Neural cell (in vitro differentiated cells): ENCODE results near the gene CPAMD8. TPM values are rescaled to one million over a fixed set of nuclear protein-coding genes. Genes with fewer than 3 reads are reported as not detected.
"Not testable (repeated sequence)": the region's sequence is repeated elsewhere in the genome, so short reads cannot be mapped to it uniquely, and the experiment has no call there.

ENCODE experiments used
- H2AFZ ChIP-seq: fragments of 200-600, 300-800 bp; sonication (generic), shearing (Covaris generic); 2 replicates; pipeline ENCODE4 v1.6.0; 2014; ENCODE audit warnings: low read depth, mild to moderate bottlenecking, antibody characterized with exemption, low read length, moderate library complexity
- H3F3A ChIP-seq: fragments of 200-600 bp; shearing (Covaris generic); 2 replicates; pipeline ENCODE4 v1.6.1; 2016; ENCODE audit warnings: mild to moderate bottlenecking, moderate library complexity, mixed read lengths, antibody characterized with exemption, low read length; ENCODE audit not compliant: insufficient read depth, poor library complexity, severe bottlenecking
- H3K27ac ChIP-seq: fragments of 200-600, 300-800 bp; sonication (generic), shearing (Covaris generic); 2 replicates; pipeline ENCODE4 v1.5.1; 2014; ENCODE audit warnings: mild to moderate bottlenecking, low read length, moderate library complexity
- H3K27me3 ChIP-seq: fragments of 300-800, 200-600 bp; sonication (generic), shearing (Covaris generic); 2 replicates; pipeline ENCODE4 v1.6.0; 2014; ENCODE audit warnings: mild to moderate bottlenecking, low read depth, low read length, moderate library complexity; ENCODE audit not compliant: insufficient read depth
- H3K36me3 ChIP-seq: fragments of 300-800, 200-600 bp; sonication (generic), shearing (Covaris generic); 2 replicates; pipeline ENCODE4 v1.5.1; 2014; ENCODE audit warnings: mild to moderate bottlenecking, antibody characterized with exemption, low read length, moderate library complexity; ENCODE audit not compliant: insufficient read depth
- H3K4me2 ChIP-seq: fragments of 300-800, 200-600 bp; sonication (generic), shearing (Covaris generic); 2 replicates; pipeline ENCODE4 v1.6.0; 2014; ENCODE audit warnings: mild to moderate bottlenecking, low read length
- H3K4me3 ChIP-seq: fragments of 300-800, 200-600 bp; sonication (generic), shearing (Covaris generic); 2 replicates; pipeline ENCODE4 v1.5.1; 2014; ENCODE audit warnings: mild to moderate bottlenecking, low read length, moderate library complexity
- H3K79me2 ChIP-seq: fragments of 200-600 bp; shearing (Covaris generic); replicated peaks from 2 replicates; pipeline ENCODE4 v1.6.0; 2014; ENCODE audit warnings: mild to moderate bottlenecking, low read length, moderate library complexity; ENCODE audit not compliant: insufficient read depth
- H3K9ac ChIP-seq: fragments of 300-800, 200-600 bp; sonication (generic), shearing (Covaris generic); 2 replicates; pipeline ENCODE4 v1.6.1; 2016; ENCODE audit warnings: mild to moderate bottlenecking, low read length, mixed read lengths
- H3K9me2 ChIP-seq: fragments of 200-600 bp; shearing (Covaris generic); 2 replicates; pipeline ENCODE4 v1.6.1; 2016; ENCODE audit warnings: mild to moderate bottlenecking, low read length, mixed read lengths; ENCODE audit not compliant: insufficient read depth
- H3K9me3 ChIP-seq: fragments of 200-600, 300-800 bp; sonication (generic), shearing (Covaris generic); 2 replicates; pipeline ENCODE4 v1.6.1; 2016; ENCODE audit warnings: mild to moderate bottlenecking, mixed run types, low read length, moderate library complexity, mixed read lengths
- H4K20me1 ChIP-seq: fragments of 200-600 bp; shearing (Covaris generic); 2 replicates; pipeline ENCODE4 v1.6.1; 2016; ENCODE audit warnings: mild to moderate bottlenecking, mixed run types; ENCODE audit not compliant: insufficient read depth
- CTCF ChIP-seq: fragments of 450-650 bp; IDR thresholded peaks from 2 replicates; pipeline ENCODE4 v1.5.1; 2014; ENCODE audit warnings: antibody characterized with exemption, mild to moderate bottlenecking, moderate library complexity; ENCODE audit not compliant: poor library complexity, severe bottlenecking
- EP300 ChIP-seq: fragments of 450-650 bp; conservative IDR thresholded peaks from 2 replicates; pipeline ENCODE4 v1.6.1; 2014; ENCODE audit warnings: antibody characterized with exemption, mild to moderate bottlenecking, moderate library complexity; ENCODE audit not compliant: poor library complexity, severe bottlenecking
- EZH2 ChIP-seq: fragments of 200-600, 300-800 bp; shearing (Covaris generic), sonication (generic); IDR thresholded peaks from 2 replicates; pipeline ENCODE4 v1.6.1; 2014; ENCODE audit warnings: antibody characterized with exemption, low read length, borderline replicate concordance, mild to moderate bottlenecking; ENCODE audit not compliant: insufficient read depth, poor library complexity, severe bottlenecking
- MXI1 ChIP-seq: fragments of 450-650 bp; conservative IDR thresholded peaks from 2 replicates; pipeline ENCODE4 v1.6.1; 2014; ENCODE audit warnings: antibody characterized with exemption, mild to moderate bottlenecking; ENCODE audit not compliant: poor library complexity, severe bottlenecking
- POLR2AphosphoS5 ChIP-seq: IDR thresholded peaks from 2 replicates; pipeline ENCODE4 v1.6.1; 2012
- RAD21 ChIP-seq: fragments of 450-650 bp; conservative IDR thresholded peaks from 2 replicates; pipeline ENCODE4 v1.6.1; 2014; ENCODE audit warnings: antibody characterized with exemption, mild to moderate bottlenecking, moderate library complexity
- SMC3 ChIP-seq: fragments of 450-650 bp; conservative IDR thresholded peaks from 2 replicates; pipeline ENCODE4 v1.6.1; 2014; ENCODE audit warnings: antibody characterized with exemption, mild to moderate bottlenecking, moderate library complexity; ENCODE audit not compliant: poor library complexity
- TAF1 ChIP-seq: IDR thresholded peaks from 2 replicates; pipeline ENCODE4 v1.6.1; 2012; ENCODE audit warnings: low read depth
- polyA plus RNA-seq: library from polyadenylated mRNA; depleted of rRNA; stranded (reverse); fragments of >200 nt; gene quantifications from 2 replicates; pipeline ENCODE4 v1.2.3, GENCODE V29; 2014
- TF ChIP-seq, protein P1 (sequence below): IDR thresholded peaks from 2 replicates; pipeline ENCODE4 v1.6.1; 2012; ENCODE audit warnings: borderline replicate concordance

The CPAMD8 gene
- polyA plus RNA-seq, 1 donor from 2014 or later: 1.9 TPM

DNA sequence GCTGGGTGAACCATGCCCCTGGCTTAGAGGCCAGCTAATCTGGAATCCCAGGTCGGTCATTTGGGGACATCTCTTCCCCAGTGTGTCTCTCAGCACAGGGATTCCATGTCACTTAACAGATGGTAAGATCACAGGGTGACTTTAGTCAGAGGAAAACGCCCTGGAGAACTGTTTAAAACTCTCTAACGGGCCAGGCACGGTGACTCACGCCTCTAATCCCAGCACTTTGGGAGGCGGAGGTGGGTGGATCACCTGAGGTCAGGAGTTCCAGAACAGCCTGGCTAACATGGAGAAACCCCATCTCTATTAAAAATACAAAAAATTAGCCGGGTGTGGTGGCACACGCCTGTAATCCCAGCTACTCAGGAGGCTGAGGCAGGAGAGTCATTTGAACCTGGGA, 1.7 kb downstream of the CPAMD8 start:
- not testable (repeated sequence) for H3K36me3 ChIP-seq, H4K20me1 ChIP-seq, H3F3A ChIP-seq, H3K4me2 ChIP-seq, H3K79me2 ChIP-seq, H3K27ac ChIP-seq, H2AFZ ChIP-seq, H3K9me2 ChIP-seq, H3K4me3 ChIP-seq, H3K9ac ChIP-seq
- Histone ChIP-seq H3K9me3 (peaks cover 11% of the 10 kb centered on the region), H3K27me3 (peaks cover 16% of the 10 kb centered on the region)

DNA sequence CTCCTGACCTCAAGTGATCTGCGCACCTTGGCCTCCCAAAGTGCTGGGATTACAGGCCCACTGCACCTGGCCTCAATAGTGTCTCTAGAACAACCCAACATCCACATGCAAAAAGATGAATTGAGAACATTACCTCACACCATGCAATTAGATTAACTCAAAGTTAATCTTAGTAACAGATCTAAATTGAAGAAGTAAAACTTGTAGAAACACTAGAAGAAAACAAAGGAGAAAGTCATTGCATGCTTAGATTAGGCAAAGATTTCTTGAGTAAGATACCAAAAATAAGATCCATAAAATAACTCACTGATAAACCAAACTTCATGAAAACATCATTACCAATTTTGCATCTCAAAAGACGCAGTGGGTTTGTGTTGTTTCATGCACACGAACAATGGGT, 2.8 kb downstream of the CPAMD8 start:
- no peak for TF ChIP-seq CTCF
- TF ChIP-seq EP300: no peak
- no peak for TF ChIP-seq EZH2
- TF ChIP-seq, protein P1, sequence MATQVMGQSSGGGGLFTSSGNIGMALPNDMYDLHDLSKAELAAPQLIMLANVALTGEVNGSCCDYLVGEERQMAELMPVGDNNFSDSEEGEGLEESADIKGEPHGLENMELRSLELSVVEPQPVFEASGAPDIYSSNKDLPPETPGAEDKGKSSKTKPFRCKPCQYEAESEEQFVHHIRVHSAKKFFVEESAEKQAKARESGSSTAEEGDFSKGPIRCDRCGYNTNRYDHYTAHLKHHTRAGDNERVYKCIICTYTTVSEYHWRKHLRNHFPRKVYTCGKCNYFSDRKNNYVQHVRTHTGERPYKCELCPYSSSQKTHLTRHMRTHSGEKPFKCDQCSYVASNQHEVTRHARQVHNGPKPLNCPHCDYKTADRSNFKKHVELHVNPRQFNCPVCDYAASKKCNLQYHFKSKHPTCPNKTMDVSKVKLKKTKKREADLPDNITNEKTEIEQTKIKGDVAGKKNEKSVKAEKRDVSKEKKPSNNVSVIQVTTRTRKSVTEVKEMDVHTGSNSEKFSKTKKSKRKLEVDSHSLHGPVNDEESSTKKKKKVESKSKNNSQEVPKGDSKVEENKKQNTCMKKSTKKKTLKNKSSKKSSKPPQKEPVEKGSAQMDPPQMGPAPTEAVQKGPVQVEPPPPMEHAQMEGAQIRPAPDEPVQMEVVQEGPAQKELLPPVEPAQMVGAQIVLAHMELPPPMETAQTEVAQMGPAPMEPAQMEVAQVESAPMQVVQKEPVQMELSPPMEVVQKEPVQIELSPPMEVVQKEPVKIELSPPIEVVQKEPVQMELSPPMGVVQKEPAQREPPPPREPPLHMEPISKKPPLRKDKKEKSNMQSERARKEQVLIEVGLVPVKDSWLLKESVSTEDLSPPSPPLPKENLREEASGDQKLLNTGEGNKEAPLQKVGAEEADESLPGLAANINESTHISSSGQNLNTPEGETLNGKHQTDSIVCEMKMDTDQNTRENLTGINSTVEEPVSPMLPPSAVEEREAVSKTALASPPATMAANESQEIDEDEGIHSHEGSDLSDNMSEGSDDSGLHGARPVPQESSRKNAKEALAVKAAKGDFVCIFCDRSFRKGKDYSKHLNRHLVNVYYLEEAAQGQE: no peak
- TF ChIP-seq SMC3: no peak
- no peak for TF ChIP-seq POLR2AphosphoS5
- no peak for TF ChIP-seq MXI1
- no peak for TF ChIP-seq TAF1
- TF ChIP-seq RAD21: no peak
- Histone ChIP-seq H3K27me3 (peaks cover 16% of the 10 kb centered on the region), H3K9ac (no peak overlapping the region), H3K36me3 (no peaks in the 10 kb centered on the region), H2AFZ (no peak overlapping the region), H4K20me1 (no peaks in the 10 kb centered on the region), H3K9me3 (peaks cover 11% of the 10 kb centered on the region), H3K4me2 (no peak overlapping the region), H3F3A (no peaks in the 10 kb centered on the region), H3K9me2 (no peaks in the 10 kb centered on the region), H3K79me2 (no peaks in the 10 kb centered on the region), H3K27ac (no peak overlapping the region), H3K4me3 (no peak overlapping the region)

GRCh38 chr19:17022738-17023137, 3.9 kb downstream of the CPAMD8 start:
- Histone ChIP-seq H3K9me3 (peaks cover 11% of the 10 kb centered on the region), H4K20me1 (no peaks in the 10 kb centered on the region), H3K9ac (no peak overlapping the region), H3K4me2 (no peak overlapping the region), H3K79me2 (no peaks in the 10 kb centered on the region), H3K36me3 (no peaks in the 10 kb centered on the region), H3K4me3 (no peak overlapping the region), H3K27ac (no peak overlapping the region), H3F3A (no peaks in the 10 kb centered on the region), H3K9me2 (no peaks in the 10 kb centered on the region), H2AFZ (no peak overlapping the region), H3K27me3 (peaks cover 16% of the 10 kb centered on the region)
- TF ChIP-seq SMC3: no peak
- no peak for TF ChIP-seq EZH2
- TF ChIP-seq, protein P1: no peak
- no peak for TF ChIP-seq RAD21
- TF ChIP-seq EP300: no peak
- TF ChIP-seq POLR2AphosphoS5: no peak
